ENCODE results near the gene CLEC4G.

DNA sequence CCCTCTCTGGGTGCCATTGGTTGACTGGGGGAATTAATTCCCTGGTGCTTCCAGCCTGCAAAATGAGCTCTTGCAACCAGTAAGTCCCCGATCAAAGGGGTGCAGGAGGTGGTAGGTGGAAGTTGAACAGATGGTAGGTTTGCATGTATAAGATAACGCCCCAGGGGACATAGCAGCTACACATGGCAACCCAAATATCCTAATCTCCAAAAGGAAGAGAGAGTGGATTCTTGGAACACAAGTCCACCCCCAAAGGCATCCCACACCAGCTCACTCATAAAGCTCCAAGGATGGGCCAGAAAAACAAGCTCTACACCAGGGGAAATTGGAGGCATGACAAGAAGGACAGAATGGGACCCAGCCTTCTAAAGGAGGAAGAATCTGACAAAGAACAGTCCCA is 10.7 kb upstream of the CLEC4G start:
- TF ChIP-seq, protein P1, sequence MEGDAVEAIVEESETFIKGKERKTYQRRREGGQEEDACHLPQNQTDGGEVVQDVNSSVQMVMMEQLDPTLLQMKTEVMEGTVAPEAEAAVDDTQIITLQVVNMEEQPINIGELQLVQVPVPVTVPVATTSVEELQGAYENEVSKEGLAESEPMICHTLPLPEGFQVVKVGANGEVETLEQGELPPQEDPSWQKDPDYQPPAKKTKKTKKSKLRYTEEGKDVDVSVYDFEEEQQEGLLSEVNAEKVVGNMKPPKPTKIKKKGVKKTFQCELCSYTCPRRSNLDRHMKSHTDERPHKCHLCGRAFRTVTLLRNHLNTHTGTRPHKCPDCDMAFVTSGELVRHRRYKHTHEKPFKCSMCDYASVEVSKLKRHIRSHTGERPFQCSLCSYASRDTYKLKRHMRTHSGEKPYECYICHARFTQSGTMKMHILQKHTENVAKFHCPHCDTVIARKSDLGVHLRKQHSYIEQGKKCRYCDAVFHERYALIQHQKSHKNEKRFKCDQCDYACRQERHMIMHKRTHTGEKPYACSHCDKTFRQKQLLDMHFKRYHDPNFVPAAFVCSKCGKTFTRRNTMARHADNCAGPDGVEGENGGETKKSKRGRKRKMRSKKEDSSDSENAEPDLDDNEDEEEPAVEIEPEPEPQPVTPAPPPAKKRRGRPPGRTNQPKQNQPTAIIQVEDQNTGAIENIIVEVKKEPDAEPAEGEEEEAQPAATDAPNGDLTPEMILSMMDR (IDR thresholded peaks at IDR 0.05) = no peak
- no peak for TF ChIP-seq POLR2A (IDR thresholded peaks at IDR 0.05)
